PC-9 (cell line): ENCODE measurements around the gene CUL3.

ENCODE experiments used
- CTCF ChIP-seq: fragments of 200-600 bp; sonication (generic); conservative IDR thresholded peaks from 2 replicates; pipeline ENCODE4 v1.6.1; 2017; ENCODE audit warnings: mixed run types, antibody characterized with exemption, mild to moderate bottlenecking, moderate library complexity
- EZH2 ChIP-seq: fragments of 200-600 bp; sonication (generic); IDR thresholded peaks from 2 replicates; pipeline ENCODE4 v1.8.0; 2017; ENCODE audit warnings: antibody characterized with exemption, low read depth

- TF ChIP-seq EZH2 (no peak), CTCF (no peak)
Observed at GRCh38 chr2:224421065-224421464, 164.1 kb downstream of the CUL3 start.
